HepG2 (cell line): Measurements from ENCODE around the gene SPACA4. TPM values are rescaled to one million over a fixed set of nuclear protein-coding genes. Genes with fewer than 3 reads are reported as not detected.

ENCODE experiments used
- GFI1 ChIP-seq: sonication (generic); formaldehyde crosslinking; IDR thresholded peaks from 2 replicates; pipeline ENCODE4 v1.5.0; 2020; ENCODE audit warnings: missing genetic modification reagents, mild to moderate bottlenecking, borderline replicate concordance
- MXD4 ChIP-seq: IDR thresholded peaks from 2 replicates; pipeline ENCODE4 v1.6.1; 2016; ENCODE audit warnings: mild to moderate bottlenecking, missing biosample characterization, missing genetic modification reagents
- RBAK ChIP-seq: sonication (generic); formaldehyde crosslinking; IDR thresholded peaks from 2 replicates; pipeline ENCODE4 v1.5.1; 2020; ENCODE audit warnings: mild to moderate bottlenecking, missing genetic modification reagents
- RNF2 ChIP-seq: fragments of 450-650 bp; conservative IDR thresholded peaks from 2 replicates; pipeline ENCODE4 v1.6.1; 2016; ENCODE audit warnings: low read depth
- SIX4 ChIP-seq: sonication (generic); formaldehyde crosslinking; IDR thresholded peaks from 2 replicates; pipeline ENCODE4 v1.4.0; 2020; ENCODE audit warnings: missing genetic modification reagents
- SRSF9 ChIP-seq: fragments of 200-400 bp; formaldehyde crosslinking; IDR thresholded peaks from 2 replicates; pipeline ENCODE4 v1.6.1; 2018; ENCODE audit warnings: borderline replicate concordance, mild to moderate bottlenecking, low read depth, low read length; ENCODE audit not compliant: insufficient read depth, poor library complexity, severe bottlenecking
- ZNF296 ChIP-seq: sonication (generic); formaldehyde crosslinking; conservative IDR thresholded peaks from 2 replicates; pipeline ENCODE4 v1.5.0; 2020; ENCODE audit warnings: mild to moderate bottlenecking, missing genetic modification reagents
- ZNF501 ChIP-seq: sonication (generic); formaldehyde crosslinking; IDR thresholded peaks from 2 replicates; pipeline ENCODE4 v1.5.1; 2020; ENCODE audit warnings: mild to moderate bottlenecking, moderate library complexity, missing genetic modification reagents
- ZNF550 ChIP-seq: sonication (generic); formaldehyde crosslinking; IDR thresholded peaks from 2 replicates; pipeline ENCODE4 v1.4.0; 2020; ENCODE audit warnings: mild to moderate bottlenecking, missing genetic modification reagents, borderline replicate concordance
- ZNF776 ChIP-seq: sonication (generic); formaldehyde crosslinking; IDR thresholded peaks from 2 replicates; pipeline ENCODE4 v1.4.0; 2020; ENCODE audit warnings: mild to moderate bottlenecking, missing genetic modification reagents
- polyA plus RNA-seq, 8 experiments: library from polyadenylated mRNA; depleted of rRNA in 3 of 8; stranded (reverse) in 7 of 8; unstranded in 1 of 8; fragments of >200 nt; fragmentation: Illumina TruSeq in 4 of 8; extraction: Trizol in 4 of 8; gene quantifications; 2 replicates each; pipeline versions ENCODE4 v1.2.1 to v1.2.3, GENCODE V29; 2011 to 2016; ENCODE audit warnings: low read depth in 4 of 8, missing spikeins in 1 of 8, mixed read lengths in 1 of 8; ENCODE audit not compliant: insufficient read depth in 1 of 8
- total RNA-seq, 5 experiments: library from RNA; depleted of rRNA; stranded (reverse); fragments of >200 nt; fragmentation: Illumina TruSeq; extraction: Trizol; gene quantifications; 2 replicates each; pipeline ENCODE4 v1.2.3, GENCODE V29; 2016; ENCODE audit warnings: low read depth in 1 of 5
- TF ChIP-seq, protein P1 (sequence below): sonication (generic); formaldehyde crosslinking; IDR thresholded peaks from 2 replicates; pipeline ENCODE4 v1.4.0; 2020; ENCODE audit warnings: missing genetic modification reagents, mild to moderate bottlenecking, borderline replicate concordance
- TF ChIP-seq, protein P2 (sequence below): sonication (generic); formaldehyde crosslinking; IDR thresholded peaks from 2 replicates; pipeline ENCODE4 v1.5.1; 2020; ENCODE audit warnings: mild to moderate bottlenecking, missing genetic modification reagents, borderline replicate concordance
- TF ChIP-seq, protein P3 (sequence below): IDR thresholded peaks from 2 replicates; pipeline ENCODE4 v1.6.1; 2016; ENCODE audit warnings: missing compliant biosample characterization, missing genetic modification reagents, borderline replicate concordance
- TF ChIP-seq, protein P4 (sequence below): sonication (generic); formaldehyde crosslinking; conservative IDR thresholded peaks from 2 replicates; pipeline ENCODE4 v1.4.0; 2020; ENCODE audit warnings: missing genetic modification reagents

SPACA4 gene
- total and polyA plus RNA-seq, 2 of the 13 experiments (the other 11 are each of a cell fraction or from before 2014, with no cell fraction given): not detected

DNA sequence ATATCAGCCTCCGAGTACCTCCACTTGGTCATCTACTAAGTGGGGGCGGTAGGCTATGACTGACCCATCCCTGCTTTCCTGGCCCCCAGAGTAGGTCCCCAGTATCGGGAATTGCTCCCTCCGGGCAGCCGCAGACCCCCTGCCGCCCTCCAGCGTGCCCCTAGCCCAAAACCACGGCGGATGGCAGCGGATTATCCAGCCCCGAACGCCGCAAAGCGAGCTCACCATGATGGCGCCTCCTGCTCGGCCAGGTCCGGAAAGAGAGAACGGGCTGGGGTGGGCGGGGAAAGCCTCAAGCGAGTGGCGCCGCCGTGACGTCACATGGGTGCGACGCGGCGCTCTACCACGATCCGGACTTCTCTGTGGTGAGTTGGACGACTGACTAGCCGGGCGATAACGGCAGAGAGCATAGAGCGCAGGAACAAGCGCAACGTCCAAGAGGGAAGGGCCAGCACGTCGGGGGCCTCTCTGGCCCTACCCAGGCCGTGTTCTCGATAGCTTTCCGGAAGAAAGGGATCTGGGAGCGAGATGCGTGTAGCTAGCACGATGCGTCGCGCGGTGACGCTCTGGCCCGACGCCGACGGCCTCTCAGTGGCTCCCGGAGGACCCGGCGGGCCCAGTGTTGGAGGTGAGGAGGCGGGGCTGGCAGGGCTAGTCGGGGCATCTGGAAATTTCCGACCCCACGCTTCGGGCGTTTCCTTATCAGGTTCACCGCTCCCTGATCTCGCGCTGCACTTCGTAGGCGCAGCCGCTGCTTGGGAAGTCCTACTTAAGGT is 12.6 kb downstream of the SPACA4 start, which contains the start of the genes RPL18 and SPHK2 (continued):
- TF ChIP-seq, protein P1, sequence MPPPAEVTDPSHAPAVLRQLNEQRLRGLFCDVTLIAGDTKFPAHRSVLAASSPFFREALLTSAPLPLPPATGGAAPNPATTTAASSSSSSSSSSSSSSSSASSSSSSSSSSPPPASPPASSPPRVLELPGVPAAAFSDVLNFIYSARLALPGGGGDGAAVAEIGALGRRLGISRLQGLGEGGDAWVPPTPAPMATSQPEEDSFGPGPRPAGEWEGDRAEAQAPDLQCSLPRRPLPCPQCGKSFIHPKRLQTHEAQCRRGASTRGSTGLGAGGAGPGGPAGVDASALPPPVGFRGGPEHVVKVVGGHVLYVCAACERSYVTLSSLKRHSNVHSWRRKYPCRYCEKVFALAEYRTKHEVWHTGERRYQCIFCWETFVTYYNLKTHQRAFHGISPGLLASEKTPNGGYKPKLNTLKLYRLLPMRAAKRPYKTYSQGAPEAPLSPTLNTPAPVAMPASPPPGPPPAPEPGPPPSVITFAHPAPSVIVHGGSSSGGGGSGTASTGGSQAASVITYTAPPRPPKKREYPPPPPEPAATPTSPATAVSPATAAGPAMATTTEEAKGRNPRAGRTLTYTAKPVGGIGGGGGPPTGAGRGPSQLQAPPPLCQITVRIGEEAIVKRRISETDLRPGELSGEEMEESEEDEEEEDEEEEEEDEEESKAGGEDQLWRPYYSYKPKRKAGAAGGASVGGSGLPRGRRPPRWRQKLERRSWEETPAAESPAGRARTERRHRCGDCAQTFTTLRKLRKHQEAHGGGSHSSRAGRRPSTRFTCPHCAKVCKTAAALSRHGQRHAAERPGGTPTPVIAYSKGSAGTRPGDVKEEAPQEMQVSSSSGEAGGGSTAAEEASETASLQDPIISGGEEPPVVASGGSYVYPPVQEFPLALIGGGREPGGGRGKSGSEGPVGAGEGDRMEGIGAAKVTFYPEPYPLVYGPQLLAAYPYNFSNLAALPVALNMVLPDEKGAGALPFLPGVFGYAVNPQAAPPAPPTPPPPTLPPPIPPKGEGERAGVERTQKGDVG (CRISPR knock-in tag): peak; percentile 82; the same call in 1 of the 2 replicates
- peak; percentile 59; the same call in 1 of the 2 replicates for TF ChIP-seq GFI1 (CRISPR knock-in tag)
- 0 out of 2 replicates have a peak, but pooled peaks have one; percentile 34 for TF ChIP-seq ZNF296 (CRISPR knock-in tag)
- TF ChIP-seq, protein P2, sequence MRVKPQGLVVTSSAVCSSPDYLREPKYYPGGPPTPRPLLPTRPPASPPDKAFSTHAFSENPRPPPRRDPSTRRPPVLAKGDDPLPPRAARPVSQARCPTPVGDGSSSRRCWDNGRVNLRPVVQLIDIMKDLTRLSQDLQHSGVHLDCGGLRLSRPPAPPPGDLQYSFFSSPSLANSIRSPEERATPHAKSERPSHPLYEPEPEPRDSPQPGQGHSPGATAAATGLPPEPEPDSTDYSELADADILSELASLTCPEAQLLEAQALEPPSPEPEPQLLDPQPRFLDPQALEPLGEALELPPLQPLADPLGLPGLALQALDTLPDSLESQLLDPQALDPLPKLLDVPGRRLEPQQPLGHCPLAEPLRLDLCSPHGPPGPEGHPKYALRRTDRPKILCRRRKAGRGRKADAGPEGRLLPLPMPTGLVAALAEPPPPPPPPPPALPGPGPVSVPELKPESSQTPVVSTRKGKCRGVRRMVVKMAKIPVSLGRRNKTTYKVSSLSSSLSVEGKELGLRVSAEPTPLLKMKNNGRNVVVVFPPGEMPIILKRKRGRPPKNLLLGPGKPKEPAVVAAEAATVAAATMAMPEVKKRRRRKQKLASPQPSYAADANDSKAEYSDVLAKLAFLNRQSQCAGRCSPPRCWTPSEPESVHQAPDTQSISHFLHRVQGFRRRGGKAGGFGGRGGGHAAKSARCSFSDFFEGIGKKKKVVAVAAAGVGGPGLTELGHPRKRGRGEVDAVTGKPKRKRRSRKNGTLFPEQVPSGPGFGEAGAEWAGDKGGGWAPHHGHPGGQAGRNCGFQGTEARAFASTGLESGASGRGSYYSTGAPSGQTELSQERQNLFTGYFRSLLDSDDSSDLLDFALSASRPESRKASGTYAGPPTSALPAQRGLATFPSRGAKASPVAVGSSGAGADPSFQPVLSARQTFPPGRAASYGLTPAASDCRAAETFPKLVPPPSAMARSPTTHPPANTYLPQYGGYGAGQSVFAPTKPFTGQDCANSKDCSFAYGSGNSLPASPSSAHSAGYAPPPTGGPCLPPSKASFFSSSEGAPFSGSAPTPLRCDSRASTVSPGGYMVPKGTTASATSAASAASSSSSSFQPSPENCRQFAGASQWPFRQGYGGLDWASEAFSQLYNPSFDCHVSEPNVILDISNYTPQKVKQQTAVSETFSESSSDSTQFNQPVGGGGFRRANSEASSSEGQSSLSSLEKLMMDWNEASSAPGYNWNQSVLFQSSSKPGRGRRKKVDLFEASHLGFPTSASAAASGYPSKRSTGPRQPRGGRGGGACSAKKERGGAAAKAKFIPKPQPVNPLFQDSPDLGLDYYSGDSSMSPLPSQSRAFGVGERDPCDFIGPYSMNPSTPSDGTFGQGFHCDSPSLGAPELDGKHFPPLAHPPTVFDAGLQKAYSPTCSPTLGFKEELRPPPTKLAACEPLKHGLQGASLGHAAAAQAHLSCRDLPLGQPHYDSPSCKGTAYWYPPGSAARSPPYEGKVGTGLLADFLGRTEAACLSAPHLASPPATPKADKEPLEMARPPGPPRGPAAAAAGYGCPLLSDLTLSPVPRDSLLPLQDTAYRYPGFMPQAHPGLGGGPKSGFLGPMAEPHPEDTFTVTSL (CRISPR knock-in tag): 0 out of 2 replicates have a peak, but pooled peaks have one; percentile 35
- TF ChIP-seq MXD4 (CRISPR knock-in tag): peak; percentile 88
- TF ChIP-seq, protein P3, sequence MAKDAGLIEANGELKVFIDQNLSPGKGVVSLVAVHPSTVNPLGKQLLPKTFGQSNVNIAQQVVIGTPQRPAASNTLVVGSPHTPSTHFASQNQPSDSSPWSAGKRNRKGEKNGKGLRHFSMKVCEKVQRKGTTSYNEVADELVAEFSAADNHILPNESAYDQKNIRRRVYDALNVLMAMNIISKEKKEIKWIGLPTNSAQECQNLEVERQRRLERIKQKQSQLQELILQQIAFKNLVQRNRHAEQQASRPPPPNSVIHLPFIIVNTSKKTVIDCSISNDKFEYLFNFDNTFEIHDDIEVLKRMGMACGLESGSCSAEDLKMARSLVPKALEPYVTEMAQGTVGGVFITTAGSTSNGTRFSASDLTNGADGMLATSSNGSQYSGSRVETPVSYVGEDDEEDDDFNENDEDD: peak; percentile 47; the same call in 1 of the 2 replicates
- TF ChIP-seq ZNF776 (CRISPR knock-in tag): no peak; the same call in 1 of the 2 replicates
- 0 out of 2 replicates have a peak, but pooled peaks have one; percentile 48 for TF ChIP-seq RNF2
- no peak; the same call in 1 of the 2 replicates for TF ChIP-seq RBAK (CRISPR knock-in tag)
- no peak for TF ChIP-seq ZNF550
- no peak for TF ChIP-seq SRSF9
- peak; percentile 95 for TF ChIP-seq ZNF501 (CRISPR knock-in tag)
- TF ChIP-seq SIX4 (CRISPR knock-in tag): peak; percentile 50; the same call in 1 of the 2 replicates
- TF ChIP-seq, protein P4, sequence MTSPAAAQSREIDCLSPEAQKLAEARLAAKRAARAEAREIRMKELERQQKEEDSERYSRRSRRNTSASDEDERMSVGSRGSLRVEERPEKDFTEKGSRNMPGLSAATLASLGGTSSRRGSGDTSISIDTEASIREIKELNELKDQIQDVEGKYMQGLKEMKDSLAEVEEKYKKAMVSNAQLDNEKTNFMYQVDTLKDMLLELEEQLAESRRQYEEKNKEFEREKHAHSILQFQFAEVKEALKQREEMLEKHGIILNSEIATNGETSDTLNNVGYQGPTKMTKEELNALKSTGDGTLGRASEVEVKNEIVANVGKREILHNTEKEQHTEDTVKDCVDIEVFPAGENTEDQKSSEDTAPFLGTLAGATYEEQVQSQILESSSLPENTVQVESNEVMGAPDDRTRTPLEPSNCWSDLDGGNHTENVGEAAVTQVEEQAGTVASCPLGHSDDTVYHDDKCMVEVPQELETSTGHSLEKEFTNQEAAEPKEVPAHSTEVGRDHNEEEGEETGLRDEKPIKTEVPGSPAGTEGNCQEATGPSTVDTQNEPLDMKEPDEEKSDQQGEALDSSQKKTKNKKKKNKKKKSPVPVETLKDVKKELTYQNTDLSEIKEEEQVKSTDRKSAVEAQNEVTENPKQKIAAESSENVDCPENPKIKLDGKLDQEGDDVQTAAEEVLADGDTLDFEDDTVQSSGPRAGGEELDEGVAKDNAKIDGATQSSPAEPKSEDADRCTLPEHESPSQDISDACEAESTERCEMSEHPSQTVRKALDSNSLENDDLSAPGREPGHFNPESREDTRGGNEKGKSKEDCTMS (CRISPR knock-in tag): no peak
